Stomach (tissue), 9 donors: ENCODE measurements around the gene LIPE. TPM values are rescaled to one million over a fixed set of nuclear protein-coding genes. Genes with fewer than 3 reads are reported as not detected.

Experiments
- DNase-seq, 2 donors: peaks; one replicate each; pipeline versions ENCODE4 v3.0.0 to v3.0.0-alpha.2; 2013 to 2019
- H3K27ac ChIP-seq, 5 donors: fragments of 200-600 bp in 4 of 5; sonication (generic) in 4 of 5; one replicate each; pipeline ENCODE4 v1.5.1; 2013 to 2019; ENCODE audit warnings: mild to moderate bottlenecking in 1 of 5, moderate library complexity in 1 of 5
- H3K27me3 ChIP-seq, 3 donors: fragments of 200-600 bp; sonication (generic); one replicate each; pipeline ENCODE4 v1.5.1; 2017 to 2019; ENCODE audit warnings: mixed run types in 1 of 3
- H3K36me3 ChIP-seq, 4 donors: fragments of 200-600 bp; sonication (generic); 1 replicate in 3 of 4; 2 replicates in 1 of 4; pipeline ENCODE4 v1.5.1; 2016 to 2019
- H3K4me1 ChIP-seq, 4 donors: fragments of 200-600 bp; sonication (generic); one replicate each; pipeline ENCODE4 v1.5.1; 2016 to 2019
- H3K4me3 ChIP-seq, 4 donors: fragments of 200-600 bp; sonication (generic) in 3 of 4; one replicate each; pipeline ENCODE4 v1.5.1; 2016 to 2019; ENCODE audit warnings: mild to moderate bottlenecking in 1 of 4
- H3K9me3 ChIP-seq, 4 donors: fragments of 200-600 bp; sonication (generic); one replicate each; pipeline ENCODE4 v1.5.1; 2016 to 2019
- EP300 ChIP-seq: sonication (generic); formaldehyde crosslinking; IDR thresholded peaks from one replicate; pipeline ENCODE4 v1.6.1; 2017; ENCODE audit warnings: antibody characterized with exemption
- POLR2A ChIP-seq, 4 donors: fragments of 450-650 bp; IDR thresholded peaks; one replicate each; pipeline ENCODE4 v1.6.1; 2016; ENCODE audit warnings: antibody characterized with exemption in 4 of 4, control low read depth in 2 of 4, mild to moderate bottlenecking in 1 of 4, moderate library complexity in 1 of 4
- POLR2AphosphoS5 ChIP-seq, 3 donors: sonication (generic); formaldehyde crosslinking; IDR thresholded peaks; one replicate each; pipeline ENCODE4 v1.6.1; 2016; ENCODE audit warnings: antibody characterized with exemption in 3 of 3
- WGBS, 5 donors: extraction: QIAGEN DNeasy Blood & Tissue Kit in 3 of 5; methylation state at CpG; one replicate each; pipeline versions ENCODE4 v1.1.5 to v1.1.7; 2013 to 2018; 5-methylcytosine and 5-hydroxymethylcytosine counted together
- intact Hi-C: fragments of 100-400 bp; cut with DNase I; formaldehyde crosslinking; loops from one replicate; pipeline ENCODE4 v1.15.1; 2023; ENCODE audit warnings: low total_unique reads
- polyA plus RNA-seq, 3 donors: library from polyadenylated mRNA; stranded (reverse); fragments of 200-250 nt; gene quantifications; one replicate each; pipeline ENCODE4 v1.2.3, GENCODE V29; 2013
- total RNA-seq, 5 donors: library from RNA; depleted of rRNA; stranded (reverse); fragments of >200 nt; gene quantifications; one replicate each; pipeline versions ENCODE4 v1.1.0 to v1.2.3, GENCODE V29; 2014 to 2016
- TF ChIP-seq, protein P1 (sequence below), 7 experiments: fragments of 450-650 bp in 4 of 7; fragments of 200-600 bp in 3 of 7; sonication (generic) in 3 of 7; IDR thresholded peaks; one replicate each; pipeline ENCODE4 v1.5.1; 2016 to 2019; ENCODE audit warnings: antibody characterized with exemption in 7 of 7, control low read depth in 2 of 7, mild to moderate bottlenecking in 1 of 7
- donor health status: healthy with polysubstance abuse.
- donor health status: Bipolar disorder and iron deficiency.
- donor health status: healthy.

The LIPE gene
- total and polyA plus RNA-seq, 8 donors, result 3.1 to 139 (median 10.6) TPM

DNA sequence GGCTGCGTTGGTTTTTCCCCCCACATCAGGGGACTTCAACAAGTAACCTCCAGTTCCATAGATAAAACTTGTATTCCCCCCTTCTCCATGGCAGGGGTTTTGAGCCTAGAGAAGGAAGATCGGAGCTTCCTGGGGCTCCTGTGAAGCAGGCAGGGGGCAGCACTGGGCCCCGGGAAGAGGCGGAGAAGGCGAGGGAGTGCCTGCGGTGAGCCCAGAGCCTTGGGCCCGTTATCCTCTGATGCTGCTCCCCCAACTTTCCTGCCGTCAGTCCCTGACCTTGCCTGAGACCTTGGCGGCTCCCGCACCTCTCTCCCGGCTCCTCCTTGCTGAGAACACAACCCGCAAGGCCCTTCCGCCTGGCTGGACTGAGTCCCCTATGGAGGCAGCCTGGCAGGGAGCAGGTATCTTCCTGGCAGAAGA is 2.5 kb downstream of the LIPE start:
- intact Hi-C loops, result no loop called here
- DNase-seq, result peak in 1 of 2 donors; percentile 41
- Histone ChIP-seq H3K4me3 (no peak overlapping the region), H3K27ac (no peak overlapping the region), H3K27me3 (peaks cover 0 to 20% (median 0%) of the 10 kb centered on the region in 3 donors), H3K4me1 (peaks cover 13 to 53% (median 30%) of the 10 kb centered on the region in 4 donors), H3K9me3 (no peaks in the 10 kb centered on the region), H3K36me3 (peaks cover 0 to 27% (median 12%) of the 10 kb centered on the region in 4 donors)
- TF ChIP-seq, protein P1, sequence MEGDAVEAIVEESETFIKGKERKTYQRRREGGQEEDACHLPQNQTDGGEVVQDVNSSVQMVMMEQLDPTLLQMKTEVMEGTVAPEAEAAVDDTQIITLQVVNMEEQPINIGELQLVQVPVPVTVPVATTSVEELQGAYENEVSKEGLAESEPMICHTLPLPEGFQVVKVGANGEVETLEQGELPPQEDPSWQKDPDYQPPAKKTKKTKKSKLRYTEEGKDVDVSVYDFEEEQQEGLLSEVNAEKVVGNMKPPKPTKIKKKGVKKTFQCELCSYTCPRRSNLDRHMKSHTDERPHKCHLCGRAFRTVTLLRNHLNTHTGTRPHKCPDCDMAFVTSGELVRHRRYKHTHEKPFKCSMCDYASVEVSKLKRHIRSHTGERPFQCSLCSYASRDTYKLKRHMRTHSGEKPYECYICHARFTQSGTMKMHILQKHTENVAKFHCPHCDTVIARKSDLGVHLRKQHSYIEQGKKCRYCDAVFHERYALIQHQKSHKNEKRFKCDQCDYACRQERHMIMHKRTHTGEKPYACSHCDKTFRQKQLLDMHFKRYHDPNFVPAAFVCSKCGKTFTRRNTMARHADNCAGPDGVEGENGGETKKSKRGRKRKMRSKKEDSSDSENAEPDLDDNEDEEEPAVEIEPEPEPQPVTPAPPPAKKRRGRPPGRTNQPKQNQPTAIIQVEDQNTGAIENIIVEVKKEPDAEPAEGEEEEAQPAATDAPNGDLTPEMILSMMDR (IDR thresholded peaks at IDR 0.05), result no peak
- no peak for TF ChIP-seq EP300
- no peak for TF ChIP-seq POLR2AphosphoS5 (IDR thresholded peaks at IDR 0.05)
- no peak for TF ChIP-seq POLR2A (IDR thresholded peaks at IDR 0.05)
- 56 to 74% (median 66%) methylated on average over 13 of the region's 13 CpGs for WGBS, 5 donors

DNA sequence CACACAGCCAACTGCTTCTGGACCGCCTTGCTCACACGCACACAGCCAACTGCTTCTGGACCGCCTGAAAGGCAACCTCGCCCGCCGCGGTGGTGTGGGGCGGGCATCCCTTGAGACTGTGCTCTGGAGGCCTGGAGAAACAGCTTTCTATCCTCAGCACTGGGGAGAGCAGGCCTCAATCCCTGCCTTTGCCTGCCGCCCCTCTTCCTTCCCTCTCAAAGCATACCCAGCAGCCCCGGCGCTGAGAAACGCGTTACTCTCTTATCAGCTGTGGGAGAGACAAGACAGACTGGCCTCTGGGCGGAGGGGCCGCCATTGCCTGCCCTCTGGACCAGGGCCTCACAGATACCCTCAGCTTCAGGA is 2.9 kb downstream of the LIPE start:
- H3K9me3 ChIP-seq, result no peaks in the 10 kb centered on the region
- no peak for DNase-seq
- H3K36me3 ChIP-seq, result peaks cover 0 to 24% (median 12%) of the 10 kb centered on the region in 4 donors
- H3K27me3 ChIP-seq, result peaks cover 0 to 22% (median 0%) of the 10 kb centered on the region in 3 donors
- intact Hi-C loops, result no loop called here
- H3K4me3 ChIP-seq, result peak overlapping the region; percentile 61 to 81 (median 64)
- H3K4me1 ChIP-seq, result peaks cover 13 to 56% (median 32%) of the 10 kb centered on the region in 4 donors
- TF ChIP-seq, protein P1 (IDR thresholded peaks at IDR 0.05), result no peak
- no peak for TF ChIP-seq POLR2AphosphoS5 (IDR thresholded peaks at IDR 0.05)
- WGBS, 5 donors, result 54 to 90% (median 55%) methylated on average over 2 to 15 of the region's 15 CpGs
- H3K27ac ChIP-seq, result peak overlapping the region in 3 of 5 donors; percentile 77 to 81 (median 80)

- peaks cover 0 to 24% (median 0%) of the 10 kb centered on the region in 3 donors for H3K27me3 ChIP-seq
- TF ChIP-seq, protein P1 (IDR thresholded peaks at IDR 0.05), result peak in 1 of 7 experiments; percentile 14
- TF ChIP-seq EP300, result no peak
- TF ChIP-seq POLR2A (IDR thresholded peaks at IDR 0.05), result no peak
- peak in 2 of 3 donors; percentile 45 to 54 for TF ChIP-seq POLR2AphosphoS5 (IDR thresholded peaks at IDR 0.05)
- no peaks in the 10 kb centered on the region for H3K9me3 ChIP-seq
- peak overlapping the region; percentile 62 to 81 (median 77) for H3K27ac ChIP-seq
- peaks cover 0 to 18% (median 10%) of the 10 kb centered on the region in 4 donors for H3K36me3 ChIP-seq
- 1 to 4% (median 3%) methylated on average over 40 to 65 of the region's 65 CpGs for WGBS, 5 donors
- H3K4me3 ChIP-seq, result peak overlapping the region; percentile 61 to 81 (median 64)
- peaks cover 13 to 59% (median 33%) of the 10 kb centered on the region in 4 donors for H3K4me1 ChIP-seq
- intact Hi-C loops, result no loop called here
- peak; percentile 87 to 97 for DNase-seq
Observed at GRCh38 chr19:42423462-42424344, 3.5 kb downstream of the LIPE start.

GRCh38 chr19:42422901-42423461 is 4.2 kb downstream of the LIPE start:
- no peak for TF ChIP-seq EP300
- no peak for TF ChIP-seq POLR2A (IDR thresholded peaks at IDR 0.05)
- TF ChIP-seq POLR2AphosphoS5 (IDR thresholded peaks at IDR 0.05), result no peak
- TF ChIP-seq, protein P1 (IDR thresholded peaks at IDR 0.05), result no peak
- intact Hi-C loops, result no loop called here
- Histone ChIP-seq H3K27me3 (peaks cover 0 to 24% (median 0%) of the 10 kb centered on the region in 3 donors), H3K4me3 (peak overlapping the region; percentile 61 to 81 (median 64)), H3K4me1 (peaks cover 13 to 59% (median 33%) of the 10 kb centered on the region in 4 donors), H3K9me3 (no peaks in the 10 kb centered on the region), H3K36me3 (peaks cover 0 to 11% (median 4%) of the 10 kb centered on the region in 4 donors), H3K27ac (peak overlapping the region; percentile 62 to 81 (median 77))
- DNase-seq, result peak in 1 of 2 donors; percentile 82
- WGBS, 5 donors, result 1 to 8% (median 6%) methylated on average over 31 to 38 of the region's 38 CpGs
